A549 (cell line): ENCODE data around the gene CREB5. TPM values are rescaled to one million over a fixed set of nuclear protein-coding genes. Genes with fewer than 3 reads are reported as not detected.

ENCODE experiments used
- ATAC-seq, 2 experiments: fragments of 200-7000 bp in 1 of 2; fragments of >200 bp in 1 of 2; cut with Nextera tagmentation in 1 of 2; cut with Tn5 transposase in 1 of 2; 3 replicates each; pipeline versions ENCODE4 v1.8.0 to v1.9.1; 2018 to 2020; ENCODE audit warnings: mild to moderate bottlenecking in 1 of 2, moderate library complexity in 1 of 2
- CTCF ChIA-PET: fragments of 300-600 bp; sonication (Branson Sonifier 250); formaldehyde crosslinking; extraction: SDS; loops from one replicate; lab custom pipeline; 2021; ENCODE audit warnings: antibody characterized with exemption, inconsistent platforms; lab: Yijun Ruan, JAX
- POLR2A ChIA-PET: fragments of 350-600 bp; formaldehyde crosslinking; extraction: SDS; loops from one replicate; lab custom pipeline; 2021; ENCODE audit warnings: antibody characterized with exemption, inconsistent platforms; lab: Yijun Ruan, JAX
- DNase-seq, 2 experiments: peaks; one replicate each; pipeline versions ENCODE4 v3.0.0 to v3.0.0-alpha.2; 2011 to 2016; ENCODE audit warnings: low read depth in 1 of 2, low spot score in 1 of 2
- FAIRE-seq: peaks from 2 replicates; lab custom pipeline; 2011; peaks lifted over from hg19 to GRCh38; lab: Jason Lieb, UNC
- H3K27ac ChIP-seq, 2 experiments: fragments of >200 bp; sonication (Bioruptor Twin); formaldehyde crosslinking; 3 replicates each; pipeline ENCODE4 v1.5.1; 2016 to 2017
- H3K4me1 ChIP-seq: fragments of >200 bp; sonication (Bioruptor Twin); formaldehyde crosslinking; 3 replicates; pipeline ENCODE4 v1.6.1; 2016
- H3K4me2 ChIP-seq: fragments of >200 bp; sonication (Bioruptor Twin); formaldehyde crosslinking; 3 replicates; pipeline ENCODE4 v1.6.1; 2016
- H3K4me3 ChIP-seq: fragments of >200 bp; sonication (Bioruptor Twin); formaldehyde crosslinking; 3 replicates; pipeline ENCODE4 v1.5.1; 2016
- H3K9me3 ChIP-seq: fragments of >200 bp; sonication (Bioruptor Twin); formaldehyde crosslinking; 3 replicates; pipeline ENCODE4 v1.6.1; 2016
- BHLHE40 ChIP-seq: IDR thresholded peaks from 2 replicates; pipeline ENCODE4 v1.6.1; 2012; ENCODE audit warnings: low read depth, low read length, inconsistent platforms
- CBX2 ChIP-seq: fragments of 200-600 bp; sonication (generic); IDR thresholded peaks from 2 replicates; pipeline ENCODE4 v1.6.1; 2016; ENCODE audit warnings: low read depth, mild to moderate bottlenecking, borderline replicate concordance
- CHD4 ChIP-seq: fragments of 200-600 bp; sonication (generic); IDR thresholded peaks from 2 replicates; pipeline ENCODE4 v1.6.1; 2016; ENCODE audit warnings: antibody characterized with exemption, mild to moderate bottlenecking, borderline replicate concordance
- E2F6 ChIP-seq: IDR thresholded peaks from 2 replicates; pipeline ENCODE4 v1.6.1; 2012; ENCODE audit warnings: low read depth, borderline replicate concordance
- EHMT2 ChIP-seq: fragments of 200-600 bp; sonication (generic); IDR thresholded peaks from 2 replicates; pipeline ENCODE4 v1.6.1; 2016; ENCODE audit warnings: antibody characterized with exemption, low read depth, mild to moderate bottlenecking, moderate library complexity
- ELK1 ChIP-seq: fragments of 150-350 bp; IDR thresholded peaks from 2 replicates; pipeline ENCODE4 v1.6.1; 2014; ENCODE audit warnings: low read depth, mild to moderate bottlenecking, low read length
- EP300 ChIP-seq, 2 experiments: fragments of >200 bp; sonication (Bioruptor Twin); formaldehyde crosslinking; IDR thresholded peaks; 2 replicates in 1 of 2; 3 replicates in 1 of 2; pipeline ENCODE4 v1.6.1; 2016 to 2017
- FOSB ChIP-seq: fragments of 250-450 bp; sonication (Bioruptor Pico); IDR thresholded peaks from 2 replicates; pipeline ENCODE4 v1.5.0; 2020; ENCODE audit warnings: mild to moderate bottlenecking, moderate library complexity
- FOSL2 ChIP-seq, 2 experiments: fragments of 450-650 bp in 1 of 2; fragments of >200 bp in 1 of 2; sonication (Bioruptor Twin) in 1 of 2; formaldehyde crosslinking; IDR thresholded peaks; 2 replicates each; pipeline versions ENCODE4 v1.5.0 to v1.6.1; 2016 to 2020; ENCODE audit warnings: mild to moderate bottlenecking in 1 of 2, moderate library complexity in 1 of 2
- HEYL ChIP-seq: fragments of 250-450 bp; sonication (Bioruptor Pico); IDR thresholded peaks from 2 replicates; pipeline ENCODE4 v1.8.0; 2021; ENCODE audit warnings: mild to moderate bottlenecking, moderate library complexity
- HMGXB4 ChIP-seq: fragments of 250-450 bp; sonication (Bioruptor Pico); IDR thresholded peaks from 2 replicates; pipeline ENCODE4 v1.5.0; 2021; ENCODE audit warnings: mild to moderate bottlenecking, moderate library complexity, borderline replicate concordance
- HOXB13 ChIP-seq: fragments of 250-450 bp; sonication (Bioruptor Pico); IDR thresholded peaks from 2 replicates; pipeline ENCODE4 v1.5.0; 2020; ENCODE audit warnings: low read depth, mild to moderate bottlenecking, moderate library complexity
- HOXB5 ChIP-seq: fragments of 250-450 bp; sonication (Bioruptor Pico); IDR thresholded peaks from 2 replicates; pipeline ENCODE4 v1.5.0; 2020; ENCODE audit warnings: mild to moderate bottlenecking, moderate library complexity
- JUNB ChIP-seq: fragments of >200 bp; sonication (Bioruptor Twin); formaldehyde crosslinking; IDR thresholded peaks from 2 replicates; pipeline ENCODE4 v1.6.1; 2016
- MAFK ChIP-seq: fragments of 450-650 bp; IDR thresholded peaks from 2 replicates; pipeline ENCODE4 v1.6.1; 2014; ENCODE audit not compliant: partially characterized antibody
- MAX ChIP-seq: IDR thresholded peaks from 2 replicates; pipeline ENCODE4 v1.6.1; 2012
- NPAS2 ChIP-seq: fragments of 250-450 bp; sonication (Bioruptor Pico); IDR thresholded peaks from 2 replicates; pipeline ENCODE4 v1.8.0; 2022; ENCODE audit warnings: mild to moderate bottlenecking, moderate library complexity, borderline replicate concordance
- PBX3 ChIP-seq: IDR thresholded peaks from 2 replicates; pipeline ENCODE4 v1.6.1; 2012
- POLR2A ChIP-seq: IDR thresholded peaks from 2 replicates; pipeline ENCODE4 v1.6.1; 2012; ENCODE audit warnings: mild to moderate bottlenecking, low read length
- POLR2AphosphoS2 ChIP-seq: conservative IDR thresholded peaks from 2 replicates; pipeline ENCODE4 v1.6.1; 2012; ENCODE audit warnings: low read length, improper control_type of control experiment, inconsistent platforms
- RARB ChIP-seq: fragments of 250-450 bp; sonication (Bioruptor Pico); IDR thresholded peaks from 2 replicates; pipeline ENCODE4 v1.8.0; 2021; ENCODE audit warnings: mild to moderate bottlenecking, moderate library complexity
- RCOR1 ChIP-seq: fragments of 150-350 bp; IDR thresholded peaks from 2 replicates; pipeline ENCODE4 v1.6.1; 2014; ENCODE audit warnings: antibody characterized with exemption, low read length, low read depth
- RFX5 ChIP-seq: fragments of 450-650 bp; IDR thresholded peaks from 2 replicates; pipeline ENCODE4 v1.7.1; 2014; ENCODE audit warnings: antibody characterized with exemption, mild to moderate bottlenecking, moderate library complexity
- SREBF2 ChIP-seq: fragments of 450-650 bp; IDR thresholded peaks from 2 replicates; pipeline ENCODE4 v1.6.1; 2014; ENCODE audit warnings: mild to moderate bottlenecking, moderate library complexity
- TFCP2L1 ChIP-seq: fragments of 250-450 bp; sonication (Bioruptor Pico); IDR thresholded peaks from 2 replicates; pipeline ENCODE4 v1.5.0; 2021; ENCODE audit warnings: mild to moderate bottlenecking
- TP53 ChIP-seq: fragments of 250-450 bp; sonication (Bioruptor Pico); IDR thresholded peaks from 2 replicates; pipeline ENCODE4 v1.5.0; 2021; ENCODE audit warnings: mild to moderate bottlenecking, moderate library complexity
- ZC3H11A ChIP-seq: fragments of 450-650 bp; IDR thresholded peaks from 2 replicates; pipeline ENCODE4 v1.6.1; 2014; ENCODE audit warnings: antibody characterized with exemption, mild to moderate bottlenecking
- ZFP36 ChIP-seq: fragments of 450-650 bp; IDR thresholded peaks from 2 replicates; pipeline ENCODE4 v1.6.1; 2014; ENCODE audit warnings: borderline replicate concordance; ENCODE audit not compliant: partially characterized antibody
- ZSCAN20 ChIP-seq: fragments of 250-450 bp; sonication (Bioruptor Pico); IDR thresholded peaks from 2 replicates; pipeline ENCODE4 v1.8.0; 2022; ENCODE audit warnings: mild to moderate bottlenecking, moderate library complexity
- WGBS: methylation state at CpG from one replicate; pipeline ENCODE4 v1.1.6; 2017; ENCODE audit errors: missing lambda C conversion rate; 5-methylcytosine and 5-hydroxymethylcytosine counted together
- polyA plus RNA-seq, 4 experiments: library from polyadenylated mRNA; depleted of rRNA in 3 of 4; stranded (reverse); fragments of >200 nt; fragmentation: RNase III in 1 of 4; extraction: RNeasy Plus Mini Kit Qiagen cat#74134 plus additional on column Dnase treatment in 1 of 4; gene quantifications; 2 replicates in 3 of 4; 3 replicates in 1 of 4; pipeline ENCODE4 v1.2.3, GENCODE V29; 2011 to 2017

The CREB5 gene
- polyA plus RNA-seq, 2 of the 4 experiments (the other 2 are of a cell fraction): 0.61 to 1.5 TPM

GRCh38 chr7:28847681-28848080 is 435.4 kb downstream of the CREB5 start:
- Histone ChIP-seq H3K9me3 (no peaks in the 10 kb centered on the region), H3K27ac (no peak overlapping the region), H3K4me3 (no peak overlapping the region), H3K4me1 (no peaks in the 10 kb centered on the region), H3K4me2 (no peak overlapping the region)
- POLR2A ChIA-PET: no interaction called here
- TF ChIP-seq FOSB (CRISPR knock-in tag) (no peak), HEYL (CRISPR knock-in tag) (no peak), CHD4 (no peak), NPAS2 (CRISPR knock-in tag) (no peak), CBX2 (no peak), EP300 (IDR thresholded peaks at IDR 0.05) (no peak), E2F6 (no peak), MAFK (no peak), TP53 (CRISPR knock-in tag) (no peak), EHMT2 (no peak), PBX3 (no peak), TFCP2L1 (CRISPR knock-in tag) (no peak), JUNB (no peak), POLR2A (no peak)
- ATAC-seq (no peak), FAIRE-seq (no peak), DNase-seq (no peak)
- CTCF ChIA-PET: no interaction called here
- WGBS: 72% methylated on average over 13 of the region's 13 CpGs

- CTCF ChIA-PET: no interaction called here
- 59% methylated on average over 15 of the region's 15 CpGs for WGBS
- ATAC-seq: no peak
Observed at GRCh38 chr7:28848906-28849305, 436.6 kb downstream of the CREB5 start.

More at GRCh38 chr7:28848906-28849305, 436.6 kb downstream of the CREB5 start:
- no peak for DNase-seq
- H3K4me2 ChIP-seq: no peak overlapping the region
- H3K4me1 ChIP-seq: 0 out of 3 replicates have a peak, but pooled peaks cover 4% of the 10 kb centered on the region
- no peak overlapping the region for H3K27ac ChIP-seq
- H3K4me3 ChIP-seq: no peak overlapping the region
- FAIRE-seq: no peak
- H3K9me3 ChIP-seq: no peaks in the 10 kb centered on the region
- POLR2A ChIA-PET: no interaction called here
- no peak for TF ChIP-seq MAX
- TF ChIP-seq FOSL2 (IDR thresholded peaks at IDR 0.05): no peak
- TF ChIP-seq FOSL2 (CRISPR knock-in tag; IDR thresholded peaks at IDR 0.05): no peak
- TF ChIP-seq HMGXB4 (CRISPR knock-in tag): no peak
- no peak for TF ChIP-seq RCOR1
- TF ChIP-seq HOXB5 (CRISPR knock-in tag): no peak
- TF ChIP-seq HOXB13: no peak
- no peak for TF ChIP-seq ZSCAN20
- no peak for TF ChIP-seq MAFK
- TF ChIP-seq RARB: no peak
- no peak for TF ChIP-seq ELK1
- TF ChIP-seq ZFP36: no peak
- no peak for TF ChIP-seq POLR2AphosphoS2
- no peak for TF ChIP-seq SREBF2
- TF ChIP-seq PBX3: no peak
- TF ChIP-seq RFX5: no peak
- TF ChIP-seq ZC3H11A: no peak
- TF ChIP-seq BHLHE40: no peak
- TF ChIP-seq, all 56 proteins: peak for 0
